Neural progenitor cell (in vitro differentiated cells): ENCODE data around the gene KCNB1. TPM values are rescaled to one million over a fixed set of nuclear protein-coding genes. Genes with fewer than 3 reads are reported as not detected.
"Not testable (repeated sequence)": the region's sequence is repeated elsewhere in the genome, so short reads cannot be mapped to it uniquely, and the experiment has no call there.

ENCODE experiments used
- DNase-seq: peaks from one replicate; pipeline ENCODE4 v3.0.0-alpha.2; 2016; ENCODE audit warnings: low spot score
- H2AFZ ChIP-seq: fragments of 200-600 bp; sonication (generic); replicated peaks from 2 replicates; pipeline ENCODE4 v1.6.1; 2016; ENCODE audit warnings: antibody characterized with exemption
- H3F3A ChIP-seq: fragments of 200-600 bp; sonication (generic); 2 replicates; pipeline ENCODE4 v1.6.1; 2016; ENCODE audit warnings: antibody characterized with exemption, low read depth
- H3K27ac ChIP-seq: fragments of 200-600 bp; sonication (generic); 2 replicates; pipeline ENCODE4 v1.5.1; 2016; ENCODE audit warnings: mild to moderate bottlenecking
- H3K27me3 ChIP-seq: fragments of 200-600 bp; sonication (generic); 2 replicates; pipeline ENCODE4 v1.6.1; 2016; ENCODE audit warnings: mild to moderate bottlenecking, moderate library complexity
- H3K36me3 ChIP-seq: fragments of 200-600 bp; sonication (generic); 2 replicates; pipeline ENCODE4 v1.5.1; 2016
- H3K4me1 ChIP-seq: fragments of 200-600 bp; sonication (generic); 2 replicates; pipeline ENCODE4 v1.6.1; 2016; ENCODE audit warnings: mixed run types
- H3K4me2 ChIP-seq: fragments of 200-600 bp; sonication (generic); 2 replicates; pipeline ENCODE4 v1.6.1; 2016
- H3K4me3 ChIP-seq: fragments of 200-600 bp; sonication (generic); 2 replicates; pipeline ENCODE4 v1.5.1; 2016
- H3K79me2 ChIP-seq: fragments of 200-600 bp; sonication (generic); 2 replicates; pipeline ENCODE4 v1.6.1; 2016; ENCODE audit warnings: low read depth
- H3K9ac ChIP-seq: fragments of 200-600 bp; sonication (generic); 2 replicates; pipeline ENCODE4 v1.6.1; 2016
- H3K9me3 ChIP-seq: fragments of 200-600 bp; sonication (generic); 2 replicates; pipeline ENCODE4 v1.5.1; 2016; ENCODE audit warnings: low read depth
- H4K20me1 ChIP-seq: fragments of 200-600 bp; sonication (generic); 2 replicates; pipeline ENCODE4 v1.6.1; 2016; ENCODE audit warnings: low read depth
- H3K27ac Mint-ChIP-seq: 3 replicates; pipeline ENCODE4 v1.8.0; 2021; ENCODE audit warnings: mixed read lengths
- H3K27me3 Mint-ChIP-seq: 2 replicates; pipeline ENCODE4 v1.8.0; 2022; ENCODE audit warnings: low read depth, mild to moderate bottlenecking, inconsistent platforms, moderate library complexity, mixed read lengths; ENCODE audit not compliant: insufficient read depth
- H3K36me3 Mint-ChIP-seq: 3 replicates; pipeline ENCODE4 v1.8.0; 2021; ENCODE audit warnings: mixed read lengths
- H3K4me1 Mint-ChIP-seq: 3 replicates; pipeline ENCODE4 v1.8.0; 2021; ENCODE audit warnings: mixed read lengths
- H3K4me3 Mint-ChIP-seq: 3 replicates; pipeline ENCODE4 v1.8.0; 2021; ENCODE audit warnings: mild to moderate bottlenecking, moderate library complexity, mixed read lengths
- H3K9me3 Mint-ChIP-seq: 3 replicates; pipeline ENCODE4 v1.8.0; 2020; ENCODE audit warnings: mixed read lengths
- EZH2 ChIP-seq: fragments of 200-600 bp; sonication (generic); IDR thresholded peaks from 2 replicates; pipeline ENCODE4 v1.6.1; 2017; ENCODE audit warnings: antibody characterized with exemption, mild to moderate bottlenecking, moderate library complexity
- EZH2phosphoT487 ChIP-seq: fragments of 200-600 bp; sonication (generic); IDR thresholded peaks from 2 replicates; pipeline ENCODE4 v1.6.1; 2017; ENCODE audit warnings: antibody characterized with exemption
- total RNA-seq: library from RNA; depleted of rRNA; stranded (reverse); fragments of >200 nt; gene quantifications from 2 replicates; pipeline ENCODE4 v1.2.3, GENCODE V29; 2015; ENCODE audit warnings: low replicate concordance
- TF ChIP-seq, protein P1 (sequence below): fragments of 200-600 bp; sonication (generic); IDR thresholded peaks from 2 replicates; pipeline ENCODE4 v1.5.1; 2017; ENCODE audit warnings: antibody characterized with exemption, mild to moderate bottlenecking

Gene KCNB1
- total RNA-seq, 1 donor from 2014 or later = 0.97 TPM

DNA sequence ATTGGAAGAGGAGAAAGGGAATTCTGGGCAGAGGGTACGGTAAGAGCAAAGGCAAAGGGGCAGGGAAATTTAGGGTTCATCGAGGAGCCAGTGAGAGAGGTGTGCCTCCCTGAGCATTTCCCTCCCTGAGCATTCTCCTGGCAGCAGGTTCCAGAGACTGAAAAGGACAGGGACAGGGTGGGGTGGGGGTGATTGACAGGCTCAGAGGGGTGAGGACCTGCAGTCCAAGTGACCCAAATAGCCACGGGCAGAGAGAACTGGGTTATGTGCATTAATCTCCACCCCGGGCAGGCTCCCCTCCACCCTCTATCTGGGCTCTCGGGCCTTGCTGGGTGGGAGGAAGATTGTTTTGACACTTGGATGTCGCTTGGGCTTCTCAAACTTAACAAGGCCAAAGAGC, 69.5 kb downstream of the KCNB1 start:
- no peak overlapping the region for H3K9ac ChIP-seq
- no peak overlapping the region for H3K27ac Mint-ChIP-seq
- no peak overlapping the region for H3K4me2 ChIP-seq
- H3K4me3 ChIP-seq = no peak overlapping the region
- no peaks in the 10 kb centered on the region for H3K36me3 Mint-ChIP-seq
- H2AFZ ChIP-seq = no peak overlapping the region
- H3K4me1 ChIP-seq = no peaks in the 10 kb centered on the region
- H4K20me1 ChIP-seq = no peaks in the 10 kb centered on the region
- H3K27me3 ChIP-seq = no peaks in the 10 kb centered on the region
- H3K4me1 Mint-ChIP-seq = peaks cover 3% of the 10 kb centered on the region
- no peaks in the 10 kb centered on the region for H3K9me3 ChIP-seq
- H3K4me3 Mint-ChIP-seq = no peak overlapping the region
- TF ChIP-seq EZH2phosphoT487 (no peak), EZH2 (no peak)
- TF ChIP-seq, protein P1, sequence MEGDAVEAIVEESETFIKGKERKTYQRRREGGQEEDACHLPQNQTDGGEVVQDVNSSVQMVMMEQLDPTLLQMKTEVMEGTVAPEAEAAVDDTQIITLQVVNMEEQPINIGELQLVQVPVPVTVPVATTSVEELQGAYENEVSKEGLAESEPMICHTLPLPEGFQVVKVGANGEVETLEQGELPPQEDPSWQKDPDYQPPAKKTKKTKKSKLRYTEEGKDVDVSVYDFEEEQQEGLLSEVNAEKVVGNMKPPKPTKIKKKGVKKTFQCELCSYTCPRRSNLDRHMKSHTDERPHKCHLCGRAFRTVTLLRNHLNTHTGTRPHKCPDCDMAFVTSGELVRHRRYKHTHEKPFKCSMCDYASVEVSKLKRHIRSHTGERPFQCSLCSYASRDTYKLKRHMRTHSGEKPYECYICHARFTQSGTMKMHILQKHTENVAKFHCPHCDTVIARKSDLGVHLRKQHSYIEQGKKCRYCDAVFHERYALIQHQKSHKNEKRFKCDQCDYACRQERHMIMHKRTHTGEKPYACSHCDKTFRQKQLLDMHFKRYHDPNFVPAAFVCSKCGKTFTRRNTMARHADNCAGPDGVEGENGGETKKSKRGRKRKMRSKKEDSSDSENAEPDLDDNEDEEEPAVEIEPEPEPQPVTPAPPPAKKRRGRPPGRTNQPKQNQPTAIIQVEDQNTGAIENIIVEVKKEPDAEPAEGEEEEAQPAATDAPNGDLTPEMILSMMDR = no peak
- no peaks in the 10 kb centered on the region for H3F3A ChIP-seq
- no peaks in the 10 kb centered on the region for H3K27me3 Mint-ChIP-seq
- DNase-seq = no peak
- no peaks in the 10 kb centered on the region for H3K9me3 Mint-ChIP-seq
- no peak overlapping the region for H3K27ac ChIP-seq
- H3K79me2 ChIP-seq = no peaks in the 10 kb centered on the region
- H3K36me3 ChIP-seq = no peaks in the 10 kb centered on the region

DNA sequence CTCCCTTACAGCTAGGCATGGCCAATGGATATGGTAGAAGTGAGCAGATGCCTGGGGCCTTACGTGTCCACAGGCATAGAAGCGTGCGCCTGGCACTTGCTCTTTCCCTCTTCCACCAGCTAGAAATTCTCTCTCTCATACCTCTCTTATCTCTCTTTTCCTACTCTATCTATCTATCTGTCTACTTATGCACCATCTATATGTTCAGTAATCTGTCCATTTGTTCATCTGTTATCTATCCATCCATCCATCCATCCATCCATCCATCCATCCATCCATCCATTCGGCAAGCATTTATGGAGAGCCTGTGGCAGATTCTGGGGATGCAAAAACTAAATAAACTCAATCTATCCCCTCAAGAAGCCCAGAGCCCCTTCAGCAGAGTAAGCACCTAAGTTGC, 70.2 kb downstream of the KCNB1 start:
- Histone ChIP-seq H3K79me2 (no peaks in the 10 kb centered on the region), H3F3A (no peaks in the 10 kb centered on the region), H3K9me3 (no peaks in the 10 kb centered on the region), H3K9ac (no peak overlapping the region), H3K4me1 (no peaks in the 10 kb centered on the region), H2AFZ (no peak overlapping the region), H3K4me2 (no peak overlapping the region), H3K4me3 (no peak overlapping the region), H3K36me3 (no peaks in the 10 kb centered on the region), H4K20me1 (no peaks in the 10 kb centered on the region), H3K27ac (no peak overlapping the region), H3K27me3 (no peaks in the 10 kb centered on the region)
- H3K27ac Mint-ChIP-seq = no peak overlapping the region
- H3K36me3 Mint-ChIP-seq = no peaks in the 10 kb centered on the region
- no peak for DNase-seq
- H3K4me1 Mint-ChIP-seq = peaks cover 3% of the 10 kb centered on the region
- H3K9me3 Mint-ChIP-seq = no peaks in the 10 kb centered on the region
- H3K27me3 Mint-ChIP-seq = no peaks in the 10 kb centered on the region
- TF ChIP-seq EZH2 (no peak), EZH2phosphoT487 (no peak)
- TF ChIP-seq, protein P1 = no peak
- no peak overlapping the region for H3K4me3 Mint-ChIP-seq

DNA sequence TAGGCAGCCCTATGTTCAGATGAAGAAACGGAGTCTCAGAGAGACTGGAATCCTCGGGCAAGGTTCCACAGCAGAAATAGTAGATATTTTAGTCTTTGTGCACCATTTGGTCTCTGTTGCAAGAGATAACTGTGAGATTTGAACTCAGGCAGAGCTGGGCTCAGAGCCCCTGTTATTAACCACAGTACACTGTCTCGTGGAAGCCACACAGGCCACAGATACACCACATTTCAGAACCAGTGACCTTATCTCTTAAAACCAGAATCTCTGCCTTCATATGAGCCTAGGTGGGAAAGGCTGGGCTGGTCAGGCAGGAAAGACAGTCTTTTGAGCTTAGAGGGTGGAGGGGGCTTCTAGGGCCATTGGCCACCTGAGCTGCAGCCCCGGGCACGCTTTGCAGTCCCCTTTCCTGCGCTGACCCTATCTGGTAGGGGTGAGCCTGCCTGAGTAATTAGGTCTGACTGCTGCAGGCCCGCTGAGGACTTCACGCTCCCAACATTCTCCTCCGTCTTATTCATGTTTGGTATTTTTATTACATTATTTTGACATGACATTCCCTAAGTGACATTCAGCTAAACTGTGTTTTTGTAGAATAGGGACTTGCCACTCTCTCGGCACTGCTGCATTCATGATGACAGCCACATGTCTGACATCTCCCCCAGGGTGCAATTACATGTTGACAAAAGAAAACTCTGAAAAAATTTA, 71.1 kb downstream of the KCNB1 start:
- TF ChIP-seq EZH2phosphoT487 (no peak), EZH2 (no peak)
- TF ChIP-seq, protein P1 = no peak
- Mint-ChIP-seq H3K4me1 (peaks cover 3% of the 10 kb centered on the region), H3K36me3 (no peaks in the 10 kb centered on the region), H3K9me3 (no peaks in the 10 kb centered on the region), H3K4me3 (no peak overlapping the region), H3K27me3 (no peaks in the 10 kb centered on the region), H3K27ac (no peak overlapping the region)
- Histone ChIP-seq H3K36me3 (no peaks in the 10 kb centered on the region), H3K27ac (no peak overlapping the region), H3K4me1 (no peaks in the 10 kb centered on the region), H3K4me2 (no peak overlapping the region), H3K4me3 (no peak overlapping the region), H3K9ac (no peak overlapping the region), H4K20me1 (no peaks in the 10 kb centered on the region), H3K27me3 (no peaks in the 10 kb centered on the region), H2AFZ (no peak overlapping the region), H3K9me3 (no peaks in the 10 kb centered on the region), H3F3A (no peaks in the 10 kb centered on the region), H3K79me2 (no peaks in the 10 kb centered on the region)
- DNase-seq = no peak

DNA sequence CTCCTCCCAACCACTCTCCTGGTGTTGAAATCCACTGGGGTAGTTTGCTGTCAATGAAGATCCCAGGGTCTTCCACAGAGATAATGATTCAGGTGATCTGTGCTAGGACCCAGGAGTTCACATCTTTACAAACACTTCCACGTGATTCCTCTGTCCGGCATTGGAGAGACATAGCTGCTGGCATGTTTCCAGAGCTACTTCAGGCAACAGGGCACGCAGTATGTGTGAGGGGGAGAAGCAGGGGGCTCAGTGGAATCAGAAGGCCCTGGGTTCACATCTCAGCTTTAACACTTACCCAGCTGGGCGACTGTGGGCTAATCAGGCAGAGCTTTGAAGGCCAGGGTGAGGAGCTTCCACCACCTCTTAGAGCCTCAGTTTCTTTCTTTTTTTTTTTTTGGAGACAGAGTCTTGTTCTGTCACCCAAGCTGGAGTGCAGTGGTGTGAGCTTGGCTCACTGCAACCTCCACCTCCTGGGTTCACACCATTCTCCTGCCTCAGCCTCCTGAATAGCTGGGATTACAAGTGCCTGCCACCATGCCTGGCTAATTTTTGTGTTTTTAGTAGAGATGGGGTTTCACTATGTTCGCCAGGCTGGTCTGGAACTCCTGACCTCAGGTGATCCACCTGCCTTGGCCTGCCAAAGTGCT, 72.4 kb downstream of the KCNB1 start:
- H3K9me3 ChIP-seq, H3K27me3 Mint-ChIP-seq, H3K36me3 Mint-ChIP-seq, H3F3A ChIP-seq, H3K27me3 ChIP-seq, H2AFZ ChIP-seq, H3K79me2 ChIP-seq, DNase-seq, H3K36me3 ChIP-seq, H3K4me3 Mint-ChIP-seq, H4K20me1 ChIP-seq, H3K4me3 ChIP-seq, H3K27ac ChIP-seq, H3K4me2 ChIP-seq, H3K9ac ChIP-seq, H3K4me1 ChIP-seq, H3K27ac Mint-ChIP-seq, H3K4me1 Mint-ChIP-seq, H3K9me3 Mint-ChIP-seq: not testable (repeated sequence)
